ENCODE data around the gene JUNB. TPM values are rescaled to one million over a fixed set of nuclear protein-coding genes. Genes with fewer than 3 reads are reported as not detected.

Gene JUNB
- total RNA-seq, 1 donor from 2014 or later = 351 TPM

GRCh38 chr19:12763100-12763499, 28.2 kb upstream of the JUNB start:
- no peak overlapping the region for H3K4me3 Mint-ChIP-seq (ENCODE audit: low read depth)
- H3K27me3 Mint-ChIP-seq (ENCODE audit: low read depth) = peaks cover 2% of the 10 kb centered on the region
- H3K36me3 Mint-ChIP-seq (ENCODE audit: low read depth) = no peaks in the 10 kb centered on the region
- H3K9me3 Mint-ChIP-seq = no peaks in the 10 kb centered on the region
- H3K4me1 Mint-ChIP-seq (ENCODE audit: low read depth) = peaks cover 5% of the 10 kb centered on the region
- DNase-seq (ENCODE audit: low spot score) = no peak
- H3K27ac Mint-ChIP-seq = no peak overlapping the region
- intact Hi-C loops (cut with micrococcal nuclease) = no loop called here

- no peaks in the 10 kb centered on the region for H3K9me3 Mint-ChIP-seq
- intact Hi-C loops (cut with micrococcal nuclease) = no loop called here
- H3K4me3 Mint-ChIP-seq (ENCODE audit: low read depth) = no peak overlapping the region
- no peak overlapping the region for H3K27ac Mint-ChIP-seq
- H3K4me1 Mint-ChIP-seq (ENCODE audit: low read depth) = peaks cover 5% of the 10 kb centered on the region
- H3K27me3 Mint-ChIP-seq (ENCODE audit: low read depth) = no peaks in the 10 kb centered on the region
- H3K36me3 Mint-ChIP-seq (ENCODE audit: low read depth) = no peaks in the 10 kb centered on the region
- DNase-seq (ENCODE audit: low spot score) = no peak
These were observed 26.6 kb upstream of the JUNB start for GRCh38 chr19:12764698-12765097.

- Mint-ChIP-seq H3K27ac (no peak overlapping the region), H3K4me1 (ENCODE audit: low read depth) (peaks cover 3% of the 10 kb centered on the region), H3K9me3 (no peaks in the 10 kb centered on the region), H3K27me3 (ENCODE audit: low read depth) (no peaks in the 10 kb centered on the region), H3K36me3 (ENCODE audit: low read depth) (no peaks in the 10 kb centered on the region), H3K4me3 (ENCODE audit: low read depth) (peak overlapping the region; percentile 26)
- intact Hi-C loops (cut with micrococcal nuclease) = loop anchor here (1.0 kb wide), 2 partner anchors 30 to 81 kb away; no protein-coding TSS in a partner anchor
- peak; percentile 79 for DNase-seq (ENCODE audit: low spot score)
These were observed 25.2 kb upstream of the JUNB start for GRCh38 chr19:12766051-12766521.

GRCh38 chr19:12767150-12767549, 24.1 kb upstream of the JUNB start:
- H3K4me1 Mint-ChIP-seq (ENCODE audit: low read depth) = peaks cover 3% of the 10 kb centered on the region

GRCh38 chr19:12767666-12768065, 23.6 kb upstream of the JUNB start:
- Mint-ChIP-seq H3K4me1 (ENCODE audit: low read depth) (peaks cover 3% of the 10 kb centered on the region), H3K9me3 (no peaks in the 10 kb centered on the region), H3K36me3 (ENCODE audit: low read depth) (no peaks in the 10 kb centered on the region), H3K27ac (no peak overlapping the region), H3K4me3 (ENCODE audit: low read depth) (no peak overlapping the region), H3K27me3 (ENCODE audit: low read depth) (no peaks in the 10 kb centered on the region)
- intact Hi-C loops (cut with micrococcal nuclease) = no loop called here
- no peak for DNase-seq (ENCODE audit: low spot score)

More at GRCh38 chr19:12767150-12767549, 24.1 kb upstream of the JUNB start:
- H3K4me3 Mint-ChIP-seq (ENCODE audit: low read depth) = no peak overlapping the region
- intact Hi-C loops (cut with micrococcal nuclease) = no loop called here
- DNase-seq (ENCODE audit: low spot score) = no peak
- H3K9me3 Mint-ChIP-seq = no peaks in the 10 kb centered on the region
- H3K27ac Mint-ChIP-seq = no peak overlapping the region
- no peaks in the 10 kb centered on the region for H3K27me3 Mint-ChIP-seq (ENCODE audit: low read depth)
- no peaks in the 10 kb centered on the region for H3K36me3 Mint-ChIP-seq (ENCODE audit: low read depth)

- Mint-ChIP-seq H3K4me1 (ENCODE audit: low read depth) (peaks cover 9% of the 10 kb centered on the region), H3K36me3 (ENCODE audit: low read depth) (no peaks in the 10 kb centered on the region), H3K27ac (no peak overlapping the region), H3K27me3 (ENCODE audit: low read depth) (no peaks in the 10 kb centered on the region), H3K4me3 (ENCODE audit: low read depth) (no peak overlapping the region), H3K9me3 (no peaks in the 10 kb centered on the region)
- no peak for DNase-seq (ENCODE audit: low spot score)
- intact Hi-C loops (cut with micrococcal nuclease) = no loop called here
These were observed 21.6 kb upstream of the JUNB start for GRCh38 chr19:12769689-12770088.

- Mint-ChIP-seq H3K27me3 (ENCODE audit: low read depth) (no peaks in the 10 kb centered on the region), H3K27ac (no peak overlapping the region), H3K9me3 (no peaks in the 10 kb centered on the region), H3K36me3 (ENCODE audit: low read depth) (no peaks in the 10 kb centered on the region), H3K4me3 (ENCODE audit: low read depth) (no peak overlapping the region), H3K4me1 (ENCODE audit: low read depth) (peaks cover 9% of the 10 kb centered on the region)
- no peak for DNase-seq (ENCODE audit: low spot score)
- intact Hi-C loops (cut with micrococcal nuclease) = no loop called here
These were observed 20.4 kb upstream of the JUNB start for GRCh38 chr19:12770922-12771321.

GRCh38 chr19:12772323-12772722, 19.0 kb upstream of the JUNB start:
- H3K4me1 Mint-ChIP-seq (ENCODE audit: low read depth) = peaks cover 8% of the 10 kb centered on the region
- intact Hi-C loops (cut with micrococcal nuclease) = no loop called here
- no peak overlapping the region for H3K4me3 Mint-ChIP-seq (ENCODE audit: low read depth)
- no peaks in the 10 kb centered on the region for H3K9me3 Mint-ChIP-seq
- DNase-seq (ENCODE audit: low spot score) = no peak
- no peaks in the 10 kb centered on the region for H3K27me3 Mint-ChIP-seq (ENCODE audit: low read depth)
- H3K27ac Mint-ChIP-seq = no peak overlapping the region
- no peaks in the 10 kb centered on the region for H3K36me3 Mint-ChIP-seq (ENCODE audit: low read depth)

GRCh38 chr19:12773571-12773970, 17.7 kb upstream of the JUNB start:
- Mint-ChIP-seq H3K27ac (no peak overlapping the region), H3K9me3 (no peaks in the 10 kb centered on the region), H3K27me3 (ENCODE audit: low read depth) (no peaks in the 10 kb centered on the region), H3K36me3 (ENCODE audit: low read depth) (no peaks in the 10 kb centered on the region), H3K4me1 (ENCODE audit: low read depth) (peaks cover 14% of the 10 kb centered on the region), H3K4me3 (ENCODE audit: low read depth) (peak overlapping the region; percentile 10)
- intact Hi-C loops (cut with micrococcal nuclease) = no loop called here
- no peak for DNase-seq (ENCODE audit: low spot score)

GRCh38 chr19:12774588-12775555, 16.4 kb upstream of the JUNB start, which contains the start of gene HOOK2:
HOOK2 (minus strand) TSS chr19:12775552; CDS start chr19:12775449, 103 bp downstream.
- DNase-seq (ENCODE audit: low spot score) = no peak
- intact Hi-C loops (cut with micrococcal nuclease) = no loop called here
- peaks cover 22% of the 10 kb centered on the region for H3K4me1 Mint-ChIP-seq (ENCODE audit: low read depth)
- H3K36me3 Mint-ChIP-seq (ENCODE audit: low read depth) = no peaks in the 10 kb centered on the region
- H3K27ac Mint-ChIP-seq = peak within 1 kb of the TSS; percentile 69
- peak within 1 kb of the TSS; percentile 68 for H3K4me3 Mint-ChIP-seq (ENCODE audit: low read depth)
- no peaks in the 10 kb centered on the region for H3K27me3 Mint-ChIP-seq (ENCODE audit: low read depth)
- H3K9me3 Mint-ChIP-seq = no peaks in the 10 kb centered on the region

GRCh38 chr19:12777217-12778016, 13.9 kb upstream of the JUNB start:
- H3K27me3 Mint-ChIP-seq (ENCODE audit: low read depth) = no peaks in the 10 kb centered on the region
- H3K36me3 Mint-ChIP-seq (ENCODE audit: low read depth) = no peaks in the 10 kb centered on the region
- peak; percentile 79 for DNase-seq (ENCODE audit: low spot score)
- peak overlapping the region; percentile 88 for H3K4me3 Mint-ChIP-seq (ENCODE audit: low read depth)
- H3K9me3 Mint-ChIP-seq = no peaks in the 10 kb centered on the region
- peaks cover 28% of the 10 kb centered on the region for H3K4me1 Mint-ChIP-seq (ENCODE audit: low read depth)
- peak overlapping the region; percentile 94 for H3K27ac Mint-ChIP-seq
- intact Hi-C loops (cut with micrococcal nuclease) = loop anchor here (1.0 kb wide), 1 partner anchor 19 kb away; no protein-coding TSS in a partner anchor

GRCh38 chr19:12778017-12778904, 13.0 kb upstream of the JUNB start:
- intact Hi-C loops (cut with micrococcal nuclease) = no loop called here
- Mint-ChIP-seq H3K4me1 (ENCODE audit: low read depth) (peaks cover 28% of the 10 kb centered on the region), H3K9me3 (no peaks in the 10 kb centered on the region), H3K4me3 (ENCODE audit: low read depth) (peak overlapping the region; percentile 88), H3K27ac (peak overlapping the region; percentile 94), H3K27me3 (ENCODE audit: low read depth) (no peaks in the 10 kb centered on the region), H3K36me3 (ENCODE audit: low read depth) (no peaks in the 10 kb centered on the region)
- no peak for DNase-seq (ENCODE audit: low spot score)

All from activated T-helper 2 cell treated with anti-CD3 and anti-CD28 coated beads, Interferon-gamma antibody, Interleukin-2, Interleukin-4, amounts not matched to agents 10 μg/mL and 5 μg/mL and 100 μg/mL, durations not matched to agents 14 hours and 24 hours and 36 hours (primary cell).